Bronchial epithelial cell (primary cell): ENCODE data around the gene CAMK2A. TPM values are rescaled to one million over a fixed set of nuclear protein-coding genes. Genes with fewer than 3 reads are reported as not detected.

Experiments used
- DNase-seq: peaks from one replicate; pipeline ENCODE4 v3.0.0-alpha.2; 2010; ENCODE audit warnings: low read depth
- FAIRE-seq: peaks from 2 replicates; lab custom pipeline; 2011; peaks lifted over from hg19 to GRCh38; lab: Jason Lieb, UNC
- H3K27me3 ChIP-seq: 2 replicates; pipeline ENCODE4 v1.5.1; 2011; ENCODE audit warnings: low read length; ENCODE audit not compliant: control insufficient read depth, insufficient read depth
- H3K36me3 ChIP-seq: 2 replicates; pipeline ENCODE4 v1.5.1; 2011; ENCODE audit warnings: low read length; ENCODE audit not compliant: control insufficient read depth, insufficient read depth
- H3K4me3 ChIP-seq: 2 replicates; pipeline ENCODE4 v1.5.1; 2011; ENCODE audit warnings: mild to moderate bottlenecking, low read depth, low read length, control low read depth
- CTCF ChIP-seq: IDR thresholded peaks from 2 replicates; pipeline ENCODE4 v1.5.1; 2011; ENCODE audit warnings: mild to moderate bottlenecking, moderate library complexity, low read length, control low read depth, inconsistent platforms; ENCODE audit not compliant: insufficient read depth, severe bottlenecking
- total RNA-seq: library from RNA; depleted of rRNA; stranded (reverse); fragments of >200 nt; gene quantifications from 2 replicates; pipeline ENCODE4 v1.2.1, GENCODE V29; 2014

CAMK2A gene
- total RNA-seq, 1 donor from 2014 or later = under 0.01 TPM

- H3K36me3 ChIP-seq = no peaks in the 10 kb centered on the region
- no peak overlapping the region for H3K4me3 ChIP-seq
- H3K27me3 ChIP-seq = no peaks in the 10 kb centered on the region
- FAIRE-seq (no peak), DNase-seq (no peak)
- TF ChIP-seq CTCF = peak; percentile 59
Observed at GRCh38 chr5:150175536-150175935, 114.0 kb downstream of the CAMK2A start.

- no peak overlapping the region for H3K4me3 ChIP-seq
- H3K36me3 ChIP-seq = no peaks in the 10 kb centered on the region
- no peak for DNase-seq
- H3K27me3 ChIP-seq = peaks cover under 1% of the 10 kb centered on the region
- no peak for TF ChIP-seq CTCF
- FAIRE-seq = no peak
Observed at GRCh38 chr5:150175076-150175475, 114.5 kb downstream of the CAMK2A start.

GRCh38 chr5:150174285-150174684 lies 115.3 kb downstream of the CAMK2A start:
- Histone ChIP-seq H3K4me3 (no peak overlapping the region), H3K36me3 (no peaks in the 10 kb centered on the region), H3K27me3 (peaks cover 7% of the 10 kb centered on the region)
- DNase-seq (no peak), FAIRE-seq (no peak)
- no peak for TF ChIP-seq CTCF

- no peak for DNase-seq
- TF ChIP-seq CTCF = no peak
- peak; percentile 55 for FAIRE-seq
- peaks cover 11% of the 10 kb centered on the region for H3K27me3 ChIP-seq
- no peaks in the 10 kb centered on the region for H3K36me3 ChIP-seq
- H3K4me3 ChIP-seq = no peak overlapping the region
Observed at GRCh38 chr5:150173161-150173560, 116.4 kb downstream of the CAMK2A start.

GRCh38 chr5:150172556-150172955 lies 117.0 kb downstream of the CAMK2A start:
- FAIRE-seq (no peak), DNase-seq (no peak)
- Histone ChIP-seq H3K27me3 (peaks cover 16% of the 10 kb centered on the region), H3K4me3 (no peak overlapping the region), H3K36me3 (no peaks in the 10 kb centered on the region)
- TF ChIP-seq CTCF = no peak

GRCh38 chr5:150172145-150172544 lies 117.4 kb downstream of the CAMK2A start:
- Histone ChIP-seq H3K27me3 (peaks cover 20% of the 10 kb centered on the region), H3K36me3 (no peaks in the 10 kb centered on the region), H3K4me3 (no peak overlapping the region)
- DNase-seq (no peak), FAIRE-seq (peak; percentile 86)
- no peak for TF ChIP-seq CTCF
